ENCODE results near the gene RGR.

The RGR gene

GRCh38 chr10:84226616-84227015 is 18.2 kb upstream of the RGR start:
- no peak for DNase-seq
- ChIA-PET CTCF (interaction anchor here (1.3 kb wide), 1 partner anchor 10 kb away, joined by 5 read pairs; no protein-coding TSS in a partner anchor), POLR2A (no interaction called here)
- no peak overlapping the region for H3K27ac ChIP-seq (ENCODE audit: insufficient read depth in 1 of 2, low read depth in 1 of 2, low read length in 2 of 2, poor library complexity in 1 of 2, severe bottlenecking in 2 of 2)
- no peaks in the 10 kb centered on the region for H3K4me1 ChIP-seq (ENCODE audit: control extremely low read depth in 1 of 4, control insufficient read depth in 4 of 4, insufficient read depth in 4 of 4, low read length in 3 of 4)
- no peaks in the 10 kb centered on the region for H3K9me3 ChIP-seq (ENCODE audit: control extremely low read depth in 1 of 5, control insufficient read depth in 4 of 5, insufficient read depth in 2 of 5, low read depth in 1 of 5, low read length in 4 of 5)
- peaks cover 0 to 15% (median 6%) of the 10 kb centered on the region in 5 experiments for H3K27me3 ChIP-seq (replicated peaks in 2 of 5; ENCODE audit: control insufficient read depth in 4 of 5, insufficient read depth in 5 of 5, low read length in 4 of 5)
- WGBS (ENCODE audit: insufficient coverage), result 86% methylated on average over 3 of the region's 3 CpGs
- H3K36me3 ChIP-seq (ENCODE audit: control insufficient read depth in 4 of 4, insufficient read depth in 4 of 4, low read length in 3 of 4), result no peaks in the 10 kb centered on the region
- no peak overlapping the region for H3K4me3 ChIP-seq (ENCODE audit: control insufficient read depth in 1 of 7, extremely low read depth in 1 of 7, insufficient read depth in 4 of 7, low read depth in 2 of 7, low read length in 6 of 7)

DNA sequence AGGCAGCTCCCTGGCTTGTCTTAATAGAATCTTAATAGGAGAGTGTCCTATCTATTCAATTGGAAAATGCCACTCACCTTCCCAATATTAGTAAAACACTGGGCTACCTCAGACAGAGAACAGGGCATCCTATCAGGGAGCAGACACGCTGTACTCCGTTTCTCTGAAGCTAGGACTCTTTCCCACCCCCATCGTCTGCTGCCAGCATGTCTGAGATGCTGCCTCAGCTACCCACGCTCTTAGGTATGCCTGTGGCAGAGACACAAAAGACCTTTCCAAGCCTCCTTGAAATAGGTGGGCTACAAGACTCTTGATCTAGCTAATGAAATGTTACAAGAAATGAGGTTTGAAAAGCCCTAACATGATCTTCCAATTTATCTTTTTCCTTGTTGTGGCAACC is 17.0 kb upstream of the RGR start:
- CTCF ChIA-PET, result interaction anchor here (1.5 kb wide), 1 partner anchor 10 kb away, joined by 3 read pairs; no protein-coding TSS in a partner anchor
- H3K27me3 ChIP-seq (replicated peaks in 2 of 5; ENCODE audit: control insufficient read depth in 4 of 5, insufficient read depth in 5 of 5, low read length in 4 of 5), result peaks cover 0 to 12% (median 6%) of the 10 kb centered on the region in 5 experiments

DNA sequence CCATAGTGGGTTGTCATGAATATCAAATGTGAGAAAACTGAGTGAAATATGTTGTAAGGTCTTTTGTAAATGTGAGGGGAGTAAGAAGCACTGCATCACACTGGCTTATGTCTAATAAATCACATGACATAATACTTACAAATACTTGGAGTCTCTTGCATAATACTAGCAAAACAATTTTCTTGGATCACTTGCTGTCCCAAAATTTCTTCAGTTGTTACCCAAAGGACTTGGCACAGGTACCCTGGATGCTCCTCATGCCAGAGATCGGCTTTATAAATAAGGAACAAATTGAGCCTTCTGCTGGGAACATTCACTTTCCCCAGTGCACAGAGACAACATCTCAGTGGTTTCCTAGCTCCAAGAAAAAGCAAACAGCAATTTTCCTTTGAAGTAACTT is 14.5 kb upstream of the RGR start:
- Histone ChIP-seq H3K9me3 (ENCODE audit: control extremely low read depth in 1 of 5, control insufficient read depth in 4 of 5, insufficient read depth in 2 of 5, low read depth in 1 of 5, low read length in 4 of 5) (no peaks in the 10 kb centered on the region), H3K27me3 (replicated peaks in 2 of 5; ENCODE audit: control insufficient read depth in 4 of 5, insufficient read depth in 5 of 5, low read length in 4 of 5) (peaks cover 0 to 9% (median 4%) of the 10 kb centered on the region in 5 experiments), H3K4me1 (ENCODE audit: control extremely low read depth in 1 of 4, control insufficient read depth in 4 of 4, insufficient read depth in 4 of 4, low read length in 3 of 4) (no peaks in the 10 kb centered on the region), H3K27ac (ENCODE audit: insufficient read depth in 1 of 2, low read depth in 1 of 2, low read length in 2 of 2, poor library complexity in 1 of 2, severe bottlenecking in 2 of 2) (no peak overlapping the region), H3K4me3 (ENCODE audit: control insufficient read depth in 1 of 7, extremely low read depth in 1 of 7, insufficient read depth in 4 of 7, low read depth in 2 of 7, low read length in 6 of 7) (no peak overlapping the region), H3K36me3 (ENCODE audit: control insufficient read depth in 4 of 4, insufficient read depth in 4 of 4, low read length in 3 of 4) (no peaks in the 10 kb centered on the region)
- WGBS (ENCODE audit: insufficient coverage), result 100% methylated on average over 1 of the region's 1 CpG
- POLR2A ChIA-PET, result no interaction called here
- DNase-seq, result no peak
- CTCF ChIA-PET, result no interaction called here

More for the DNA sequence above, 17.0 kb upstream of the RGR start:
- no peaks in the 10 kb centered on the region for H3K9me3 ChIP-seq (ENCODE audit: control extremely low read depth in 1 of 5, control insufficient read depth in 4 of 5, insufficient read depth in 2 of 5, low read depth in 1 of 5, low read length in 4 of 5)
- no peaks in the 10 kb centered on the region for H3K36me3 ChIP-seq (ENCODE audit: control insufficient read depth in 4 of 4, insufficient read depth in 4 of 4, low read length in 3 of 4)
- DNase-seq, result no peak
- POLR2A ChIA-PET, result no interaction called here
- 83% methylated on average over 4 of the region's 4 CpGs for WGBS (ENCODE audit: insufficient coverage)
- no peaks in the 10 kb centered on the region for H3K4me1 ChIP-seq (ENCODE audit: control extremely low read depth in 1 of 4, control insufficient read depth in 4 of 4, insufficient read depth in 4 of 4, low read length in 3 of 4)
- H3K4me3 ChIP-seq (ENCODE audit: control insufficient read depth in 1 of 7, extremely low read depth in 1 of 7, insufficient read depth in 4 of 7, low read depth in 2 of 7, low read length in 6 of 7), result no peak overlapping the region
- no peak overlapping the region for H3K27ac ChIP-seq (ENCODE audit: insufficient read depth in 1 of 2, low read depth in 1 of 2, low read length in 2 of 2, poor library complexity in 1 of 2, severe bottlenecking in 2 of 2)

DNA sequence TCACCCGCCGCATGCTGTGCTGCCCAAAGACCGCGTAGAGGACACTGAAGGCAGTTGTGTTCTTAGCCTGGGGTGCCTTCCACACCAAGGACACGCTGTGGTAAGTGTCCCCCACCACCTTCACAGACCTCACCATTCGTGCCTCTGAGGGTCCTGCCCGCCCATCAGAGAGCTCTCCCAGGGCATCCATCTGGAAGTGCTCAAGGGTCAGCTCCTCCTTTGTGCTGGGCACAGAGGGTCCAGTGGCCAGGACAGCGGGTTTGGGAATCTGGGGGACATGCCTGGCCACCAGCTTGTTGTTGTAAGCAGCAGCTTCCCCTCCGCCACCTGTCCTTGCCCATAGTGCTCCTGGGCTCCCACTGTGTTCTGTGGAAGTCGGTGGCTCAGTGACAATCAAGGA is 12.5 kb upstream of the RGR start:
- Histone ChIP-seq H3K27me3 (replicated peaks in 2 of 5; ENCODE audit: control insufficient read depth in 4 of 5, insufficient read depth in 5 of 5, low read length in 4 of 5) (peaks cover 0 to 15% (median 4%) of the 10 kb centered on the region in 5 experiments), H3K4me3 (ENCODE audit: control insufficient read depth in 1 of 7, extremely low read depth in 1 of 7, insufficient read depth in 4 of 7, low read depth in 2 of 7, low read length in 6 of 7) (no peak overlapping the region), H3K36me3 (ENCODE audit: control insufficient read depth in 4 of 4, insufficient read depth in 4 of 4, low read length in 3 of 4) (no peaks in the 10 kb centered on the region), H3K4me1 (ENCODE audit: control extremely low read depth in 1 of 4, control insufficient read depth in 4 of 4, insufficient read depth in 4 of 4, low read length in 3 of 4) (no peaks in the 10 kb centered on the region), H3K9me3 (ENCODE audit: control extremely low read depth in 1 of 5, control insufficient read depth in 4 of 5, insufficient read depth in 2 of 5, low read depth in 1 of 5, low read length in 4 of 5) (peaks cover 0 to 2% (median 0%) of the 10 kb centered on the region in 5 experiments), H3K27ac (ENCODE audit: insufficient read depth in 1 of 2, low read depth in 1 of 2, low read length in 2 of 2, poor library complexity in 1 of 2, severe bottlenecking in 2 of 2) (no peak overlapping the region)
- POLR2A ChIA-PET, result no interaction called here
- WGBS (ENCODE audit: insufficient coverage), result 98% methylated on average over 10 of the region's 10 CpGs
- DNase-seq, result no peak
- CTCF ChIA-PET, result interaction anchor here (0.7 kb wide), 1 partner anchor 9 kb away, joined by 4 read pairs; no protein-coding TSS in a partner anchor

- H3K4me3 ChIP-seq (ENCODE audit: control insufficient read depth in 1 of 7, extremely low read depth in 1 of 7, insufficient read depth in 4 of 7, low read depth in 2 of 7, low read length in 6 of 7), result no peak overlapping the region
- no peak for DNase-seq
- no peak overlapping the region for H3K27ac ChIP-seq (ENCODE audit: insufficient read depth in 1 of 2, low read depth in 1 of 2, low read length in 2 of 2, poor library complexity in 1 of 2, severe bottlenecking in 2 of 2)
- H3K36me3 ChIP-seq (ENCODE audit: control insufficient read depth in 4 of 4, insufficient read depth in 4 of 4, low read length in 3 of 4), result no peaks in the 10 kb centered on the region
- no peaks in the 10 kb centered on the region for H3K4me1 ChIP-seq (ENCODE audit: control extremely low read depth in 1 of 4, control insufficient read depth in 4 of 4, insufficient read depth in 4 of 4, low read length in 3 of 4)
- H3K9me3 ChIP-seq (ENCODE audit: control extremely low read depth in 1 of 5, control insufficient read depth in 4 of 5, insufficient read depth in 2 of 5, low read depth in 1 of 5, low read length in 4 of 5), result peaks cover 0 to 2% (median 0%) of the 10 kb centered on the region in 5 experiments
- ChIA-PET CTCF (interaction anchor here (0.6 to 0.7 kb wide), 2 partner anchors 19 to 166 kb away, joined by 3 read pairs; no protein-coding TSS in a partner anchor), POLR2A (no interaction called here)
- peaks cover 0 to 19% (median 10%) of the 10 kb centered on the region in 5 experiments for H3K27me3 ChIP-seq (replicated peaks in 2 of 5; ENCODE audit: control insufficient read depth in 4 of 5, insufficient read depth in 5 of 5, low read length in 4 of 5)
- 95% methylated on average over 3 of the region's 4 CpGs for WGBS (ENCODE audit: insufficient coverage)
These were observed 10.9 kb upstream of the RGR start for GRCh38 chr10:84233940-84234339.

- DNase-seq, result no peak
- whole genome bisulfite sequencing (ENCODE audit: insufficient coverage), result 92% methylated on average over 2 of the region's 4 CpGs
- Histone ChIP-seq H3K4me3 (ENCODE audit: control insufficient read depth in 1 of 7, extremely low read depth in 1 of 7, insufficient read depth in 4 of 7, low read depth in 2 of 7, low read length in 6 of 7) (no peak overlapping the region), H3K9me3 (ENCODE audit: control extremely low read depth in 1 of 5, control insufficient read depth in 4 of 5, insufficient read depth in 2 of 5, low read depth in 1 of 5, low read length in 4 of 5) (peaks cover 0 to 2% (median 0%) of the 10 kb centered on the region in 5 experiments), H3K27ac (ENCODE audit: insufficient read depth in 1 of 2, low read depth in 1 of 2, low read length in 2 of 2, poor library complexity in 1 of 2, severe bottlenecking in 2 of 2) (no peak overlapping the region), H3K4me1 (ENCODE audit: control extremely low read depth in 1 of 4, control insufficient read depth in 4 of 4, insufficient read depth in 4 of 4, low read length in 3 of 4) (no peaks in the 10 kb centered on the region), H3K36me3 (ENCODE audit: control insufficient read depth in 4 of 4, insufficient read depth in 4 of 4, low read length in 3 of 4) (no peaks in the 10 kb centered on the region), H3K27me3 (replicated peaks in 2 of 5; ENCODE audit: control insufficient read depth in 4 of 5, insufficient read depth in 5 of 5, low read length in 4 of 5) (peaks cover 0 to 22% (median 10%) of the 10 kb centered on the region in 5 experiments)
- ChIA-PET POLR2A (no interaction called here), CTCF (no interaction called here)
These were observed 10.4 kb upstream of the RGR start for GRCh38 chr10:84234479-84234878.

DNA sequence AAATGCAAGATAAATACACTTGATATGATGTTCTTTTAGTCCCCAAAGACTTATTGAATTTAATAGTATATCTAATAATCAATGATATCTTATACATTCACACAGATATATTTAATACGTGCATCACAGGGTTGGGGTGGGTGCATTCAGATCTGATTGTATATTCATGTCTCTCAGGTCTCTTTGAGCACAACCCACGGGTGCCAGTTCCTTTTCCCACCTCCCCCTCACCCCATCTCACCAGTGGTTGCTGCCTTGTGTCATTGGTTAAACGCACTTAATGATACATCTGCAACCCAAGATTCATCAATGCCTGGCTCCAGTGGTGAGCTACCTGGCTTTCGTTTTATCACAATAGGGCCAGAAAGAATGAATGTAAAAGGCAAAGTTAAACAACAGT is 9.8 kb upstream of the RGR start:
- ChIA-PET CTCF (no interaction called here), POLR2A (no interaction called here)
- H3K27me3 ChIP-seq (replicated peaks in 2 of 5; ENCODE audit: control insufficient read depth in 4 of 5, insufficient read depth in 5 of 5, low read length in 4 of 5), result peaks cover 0 to 22% (median 10%) of the 10 kb centered on the region in 5 experiments
- no peak for DNase-seq
- no peak overlapping the region for H3K4me3 ChIP-seq (ENCODE audit: control insufficient read depth in 1 of 7, extremely low read depth in 1 of 7, insufficient read depth in 4 of 7, low read depth in 2 of 7, low read length in 6 of 7)
- no peaks in the 10 kb centered on the region for H3K36me3 ChIP-seq (ENCODE audit: control insufficient read depth in 4 of 4, insufficient read depth in 4 of 4, low read length in 3 of 4)
- H3K9me3 ChIP-seq (ENCODE audit: control extremely low read depth in 1 of 5, control insufficient read depth in 4 of 5, insufficient read depth in 2 of 5, low read depth in 1 of 5, low read length in 4 of 5), result peaks cover 0 to 2% (median 0%) of the 10 kb centered on the region in 5 experiments
- H3K4me1 ChIP-seq (ENCODE audit: control extremely low read depth in 1 of 4, control insufficient read depth in 4 of 4, insufficient read depth in 4 of 4, low read length in 3 of 4), result no peaks in the 10 kb centered on the region
- WGBS (ENCODE audit: insufficient coverage), result 83% methylated on average over 3 of the region's 4 CpGs
- no peak overlapping the region for H3K27ac ChIP-seq (ENCODE audit: insufficient read depth in 1 of 2, low read depth in 1 of 2, low read length in 2 of 2, poor library complexity in 1 of 2, severe bottlenecking in 2 of 2)
